ENCODE measurements around the gene NDUFAF7. TPM values are rescaled to one million over a fixed set of nuclear protein-coding genes. Genes with fewer than 3 reads are reported as not detected.

Gene NDUFAF7, protein sequence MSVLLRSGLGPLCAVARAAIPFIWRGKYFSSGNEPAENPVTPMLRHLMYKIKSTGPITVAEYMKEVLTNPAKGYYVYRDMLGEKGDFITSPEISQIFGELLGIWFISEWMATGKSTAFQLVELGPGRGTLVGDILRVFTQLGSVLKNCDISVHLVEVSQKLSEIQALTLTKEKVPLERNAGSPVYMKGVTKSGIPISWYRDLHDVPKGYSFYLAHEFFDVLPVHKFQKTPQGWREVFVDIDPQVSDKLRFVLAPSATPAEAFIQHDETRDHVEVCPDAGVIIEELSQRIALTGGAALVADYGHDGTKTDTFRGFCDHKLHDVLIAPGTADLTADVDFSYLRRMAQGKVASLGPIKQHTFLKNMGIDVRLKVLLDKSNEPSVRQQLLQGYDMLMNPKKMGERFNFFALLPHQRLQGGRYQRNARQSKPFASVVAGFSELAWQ
- total RNA-seq (10 to 100 TPM; 14.3 to 27.2 (median 23.0) TPM), polyA plus RNA-seq (10 to 100 TPM; 11.4 to 19.4 (median 11.6) TPM)
- long read RNA-seq, donor 1, partial matches to known transcripts: 14 of 16 reads
- long read RNA-seq, donor 1, other reads (novel, unspliced or antisense): 0 of 16 reads
- long read RNA-seq, donor 2, transcript NDUFAF7-201 (10 exons, 2,176 nt): major isoform, 5 of 26 reads
- long read RNA-seq, donor 2, partial matches to known transcripts: 21 of 26 reads
- long read RNA-seq, donor 2, other reads (novel, unspliced or antisense): 0 of 26 reads

DNA sequence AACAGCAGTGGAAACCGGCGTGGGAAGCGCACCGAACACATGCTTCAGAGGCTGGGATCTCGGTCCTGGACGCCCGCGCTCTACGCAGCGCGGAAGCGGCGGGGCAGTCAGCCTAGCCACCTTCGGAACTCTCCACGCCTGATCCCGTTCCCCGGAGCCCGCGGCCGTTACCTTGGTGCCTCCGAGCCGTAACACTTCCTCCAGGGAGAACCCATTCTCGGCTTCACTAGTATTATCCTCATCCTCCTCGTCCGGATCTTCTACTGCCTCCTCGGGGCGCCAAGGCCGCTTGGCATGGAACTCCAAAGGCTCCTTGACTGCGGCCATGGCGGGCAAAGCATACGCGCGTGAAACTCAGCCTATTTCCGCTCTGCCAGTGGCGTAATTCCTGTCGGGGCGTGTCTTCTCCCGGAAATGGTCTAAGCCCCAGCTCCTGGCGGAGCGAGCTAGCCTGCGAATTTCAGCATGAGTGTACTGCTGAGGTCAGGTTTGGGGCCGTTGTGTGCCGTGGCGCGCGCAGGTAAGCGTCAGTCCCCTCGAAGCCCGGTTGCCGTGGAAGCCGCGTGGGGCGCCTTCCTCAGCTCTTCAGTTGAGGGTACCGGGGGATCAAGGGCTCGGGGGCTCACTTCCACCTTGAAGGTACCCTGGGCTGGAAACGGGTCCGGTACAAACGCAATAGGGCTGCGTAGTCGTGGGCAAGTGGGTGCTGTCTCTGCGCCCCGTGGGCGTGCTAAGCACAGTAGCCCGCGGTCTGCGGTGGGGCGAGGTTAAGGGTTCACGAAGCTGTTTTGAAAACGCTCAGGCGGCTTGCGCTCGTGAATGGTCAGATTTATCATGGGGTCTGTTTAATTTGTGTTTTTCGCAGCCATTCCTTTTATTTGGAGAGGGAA, at the start of gene NDUFAF7, which contains the start of gene CEBPZ:
NDUFAF7 (plus strand) TSS at position 418 of the 890 bp plus-strand sequence; CDS start at position 466, 48 bp downstream.
CEBPZ (minus strand) TSS at position 356 of the 890 bp plus-strand sequence; CDS start at position 327, 29 bp downstream.
- DNase-seq: peak; percentile 97
- Histone ChIP-seq H3K27me3 (replicated peaks in 1 of 7) (no peaks in the 10 kb centered on the region), H3K9me3 (no peaks in the 10 kb centered on the region), H3K27ac (peak within 1 kb of the TSS; percentile 83 to 98 (median 94)), H3K4me3 (peak within 1 kb of the TSS; percentile 68 to 90 (median 77)), H3K4me1 (peaks cover 25 to 78% (median 56%) of the 10 kb centered on the region in 6 donors), H3K36me3 (peaks cover 0 to 46% (median 22%) of the 10 kb centered on the region in 6 donors)
- TF ChIP-seq POLR2AphosphoS5 (IDR thresholded peaks at IDR 0.05): peak; percentile 92 to 95 (median 93)
- TF ChIP-seq, protein P1, sequence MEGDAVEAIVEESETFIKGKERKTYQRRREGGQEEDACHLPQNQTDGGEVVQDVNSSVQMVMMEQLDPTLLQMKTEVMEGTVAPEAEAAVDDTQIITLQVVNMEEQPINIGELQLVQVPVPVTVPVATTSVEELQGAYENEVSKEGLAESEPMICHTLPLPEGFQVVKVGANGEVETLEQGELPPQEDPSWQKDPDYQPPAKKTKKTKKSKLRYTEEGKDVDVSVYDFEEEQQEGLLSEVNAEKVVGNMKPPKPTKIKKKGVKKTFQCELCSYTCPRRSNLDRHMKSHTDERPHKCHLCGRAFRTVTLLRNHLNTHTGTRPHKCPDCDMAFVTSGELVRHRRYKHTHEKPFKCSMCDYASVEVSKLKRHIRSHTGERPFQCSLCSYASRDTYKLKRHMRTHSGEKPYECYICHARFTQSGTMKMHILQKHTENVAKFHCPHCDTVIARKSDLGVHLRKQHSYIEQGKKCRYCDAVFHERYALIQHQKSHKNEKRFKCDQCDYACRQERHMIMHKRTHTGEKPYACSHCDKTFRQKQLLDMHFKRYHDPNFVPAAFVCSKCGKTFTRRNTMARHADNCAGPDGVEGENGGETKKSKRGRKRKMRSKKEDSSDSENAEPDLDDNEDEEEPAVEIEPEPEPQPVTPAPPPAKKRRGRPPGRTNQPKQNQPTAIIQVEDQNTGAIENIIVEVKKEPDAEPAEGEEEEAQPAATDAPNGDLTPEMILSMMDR (IDR thresholded peaks at IDR 0.05 in 8 of 11, conservative IDR thresholded peaks at IDR 0.05 in 3 of 11): peak in 2 of 11 experiments; percentile 26 to 27
- peak; percentile 11 to 69 (median 56) for TF ChIP-seq POLR2A (IDR thresholded peaks at IDR 0.05)
- 0 to 1% (median 0%) methylated on average over 52 to 73 of the region's 73 CpGs for WGBS, 5 donors
- intact Hi-C loops (cut with DNase I; ENCODE audit: low total_unique reads): no loop called here

DNA sequence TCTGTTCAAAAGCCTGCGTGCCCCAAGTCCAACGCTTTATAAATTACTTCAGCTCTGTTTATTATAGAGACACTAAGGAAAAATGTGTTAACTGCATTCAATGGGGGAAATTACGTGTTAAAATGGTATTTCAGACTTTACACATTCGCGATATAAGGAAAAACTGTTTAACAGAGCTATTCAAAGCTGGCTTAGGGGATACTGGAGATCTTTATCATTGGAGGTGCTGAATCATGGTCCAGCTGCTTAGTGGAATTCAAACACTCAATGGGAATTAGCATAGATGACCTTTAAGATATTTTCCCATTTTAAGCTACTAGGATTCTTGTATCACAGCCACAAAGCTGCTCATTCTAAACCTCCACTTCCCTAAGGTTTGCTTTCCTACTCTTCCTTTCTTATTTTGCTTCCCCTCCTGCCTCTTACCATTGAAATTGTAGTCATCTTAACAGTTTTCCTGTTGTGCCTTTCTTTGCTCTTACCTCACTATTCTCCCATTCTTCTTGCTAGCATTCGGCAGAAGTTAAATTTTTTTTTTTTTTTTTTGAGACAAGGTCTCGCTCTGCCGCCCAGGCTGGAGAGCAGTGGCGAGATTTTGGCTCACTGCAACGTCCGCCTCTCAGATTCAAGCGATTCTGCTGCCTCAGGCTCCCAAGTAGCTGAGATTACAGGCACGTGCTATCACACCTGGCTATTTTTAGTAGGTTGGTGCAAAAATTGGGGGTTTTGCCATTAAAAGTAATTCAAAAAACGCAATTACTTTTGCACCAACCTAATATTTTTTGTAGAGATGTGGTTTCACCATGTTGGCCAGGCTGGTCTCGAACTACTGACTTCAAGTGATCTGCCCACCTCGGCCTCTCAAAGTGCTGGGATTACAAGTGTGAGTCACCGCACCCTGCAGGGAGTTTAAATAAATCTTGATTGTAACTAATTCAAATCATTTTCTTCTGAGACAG, 49.5 kb upstream of the NDUFAF7 start:
- intact Hi-C loops (cut with DNase I; ENCODE audit: low total_unique reads): no loop called here
- no peak overlapping the region for H3K27ac ChIP-seq
- H3K9me3 ChIP-seq: no peaks in the 10 kb centered on the region
- DNase-seq: no peak
- TF ChIP-seq POLR2AphosphoS5 (IDR thresholded peaks at IDR 0.05) (no peak), POLR2A (IDR thresholded peaks at IDR 0.05) (no peak)
- TF ChIP-seq, protein P1 (IDR thresholded peaks at IDR 0.05 in 8 of 11, conservative IDR thresholded peaks at IDR 0.05 in 3 of 11): no peak
- no peaks in the 10 kb centered on the region for H3K27me3 ChIP-seq (replicated peaks in 1 of 7)
- no peak overlapping the region for H3K4me3 ChIP-seq
- 78 to 89% (median 85%) methylated on average over 17 of the region's 17 CpGs for WGBS, 5 donors
- H3K36me3 ChIP-seq: no peaks in the 10 kb centered on the region
- H3K4me1 ChIP-seq: no peaks in the 10 kb centered on the region

DNA sequence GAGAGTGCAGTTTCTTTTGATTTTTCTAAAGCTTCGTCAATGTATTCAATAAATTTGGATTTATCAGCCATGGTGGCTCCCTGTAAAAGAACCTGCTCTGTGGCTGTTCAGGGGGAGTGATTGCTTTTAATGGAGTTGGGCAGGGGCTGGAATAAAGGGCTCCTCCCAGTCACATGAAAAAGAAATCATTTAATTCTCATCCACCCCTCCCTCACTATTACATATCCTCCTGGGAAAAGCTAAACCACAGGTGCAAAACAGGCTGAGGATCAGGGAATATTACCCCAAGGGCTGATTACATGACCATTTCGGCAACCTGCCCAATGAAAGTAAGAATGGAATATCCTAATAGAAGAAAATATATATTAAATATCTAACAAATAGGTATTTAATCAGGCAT, 42.9 kb upstream of the NDUFAF7 start, which contains the start of gene SULT6B1:
SULT6B1 (minus strand) TSS at position 101 of the 400 bp plus-strand sequence; CDS start at position 71, 30 bp downstream.
- H3K9me3 ChIP-seq: no peaks in the 10 kb centered on the region
- H3K4me3 ChIP-seq: no peak within 1 kb of the TSS
- intact Hi-C loops (cut with DNase I; ENCODE audit: low total_unique reads): no loop called here
- 91 to 98% (median 92%) methylated on average over 2 of the region's 2 CpGs for WGBS, 5 donors
- H3K4me1 ChIP-seq: peaks cover 0 to 16% (median 0%) of the 10 kb centered on the region in 6 donors
- no peaks in the 10 kb centered on the region for H3K36me3 ChIP-seq
- no peaks in the 10 kb centered on the region for H3K27me3 ChIP-seq (replicated peaks in 1 of 7)
- DNase-seq: no peak
- H3K27ac ChIP-seq: peak within 1 kb of the TSS; percentile 30 to 89 (median 84)
- TF ChIP-seq POLR2AphosphoS5 (IDR thresholded peaks at IDR 0.05) (no peak), POLR2A (IDR thresholded peaks at IDR 0.05) (no peak)
- TF ChIP-seq, protein P1 (IDR thresholded peaks at IDR 0.05 in 8 of 11, conservative IDR thresholded peaks at IDR 0.05 in 3 of 11): no peak

All from spleen (tissue), 13 donors.